ENCODE data around the gene HP. TPM values are rescaled to one million over a fixed set of nuclear protein-coding genes. Genes with fewer than 3 reads are reported as not detected.

Gene HP
- total RNA-seq, 4 donors from 2014 or later: 2.9 to 3.4 TPM; not detected in 2

GRCh38 chr16:72098936-72099335 lies 44.6 kb downstream of the HP start:
- ATAC-seq: no peak
- Histone ChIP-seq H3K36me3 (peaks cover 4 to 81% of the 10 kb centered on the region in 2 donors), H3K27me3 (no peaks in the 10 kb centered on the region), H3K4me1 (peaks cover 0 to 22% (median 12%) of the 10 kb centered on the region in 3 donors), H3K9me3 (no peaks in the 10 kb centered on the region), H3K4me3 (no peak overlapping the region), H3K27ac (no peak overlapping the region)
- WGBS, 2 donors (ENCODE audit: low coverage in 1 of 2): 50% methylated on average over 2 of the region's 15 CpGs; no CpG with 5 or more reads in 1 of the 2 donors
- TF ChIP-seq POLR2AphosphoS5 (IDR thresholded peaks at IDR 0.05) (no peak), CTCF (IDR thresholded peaks at IDR 0.05) (no peak), POLR2A (IDR thresholded peaks at IDR 0.05) (no peak), EP300 (IDR thresholded peaks at IDR 0.05) (no peak)

- Histone ChIP-seq H3K4me3 (no peak overlapping the region), H3K4me1 (peaks cover 0 to 19% (median 10%) of the 10 kb centered on the region in 3 donors), H3K27me3 (no peaks in the 10 kb centered on the region), H3K27ac (no peak overlapping the region), H3K36me3 (peaks cover 4 to 86% of the 10 kb centered on the region in 2 donors), H3K9me3 (no peaks in the 10 kb centered on the region)
- WGBS, 2 donors (ENCODE audit: low coverage in 1 of 2): 15% methylated on average over 2 of the region's 12 CpGs; no CpG with 5 or more reads in 1 of the 2 donors
- TF ChIP-seq EP300 (IDR thresholded peaks at IDR 0.05) (no peak), CTCF (IDR thresholded peaks at IDR 0.05) (peak in 2 of 4 experiments; percentile 8 to 45)
- ATAC-seq: no peak
These were observed 45.1 kb downstream of the HP start for GRCh38 chr16:72099377-72099818.

- no peak for ATAC-seq
- WGBS, 2 donors (ENCODE audit: low coverage in 1 of 2): 85 to 90% methylated on average over 2 to 6 of the region's 10 CpGs
- H3K27ac ChIP-seq: no peak overlapping the region
- H3K36me3 ChIP-seq: peaks cover 4 to 100% of the 10 kb centered on the region in 2 donors
- TF ChIP-seq EP300 (IDR thresholded peaks at IDR 0.05) (no peak), CTCF (IDR thresholded peaks at IDR 0.05) (no peak), POLR2A (IDR thresholded peaks at IDR 0.05) (no peak), POLR2AphosphoS5 (IDR thresholded peaks at IDR 0.05) (no peak)
- H3K27me3 ChIP-seq: no peaks in the 10 kb centered on the region
- no peaks in the 10 kb centered on the region for H3K9me3 ChIP-seq
- H3K4me3 ChIP-seq: no peak overlapping the region
- peaks cover 0 to under 1% (median 0%) of the 10 kb centered on the region in 3 donors for H3K4me1 ChIP-seq
These were observed 46.9 kb downstream of the HP start for GRCh38 chr16:72101195-72101594.

DNA sequence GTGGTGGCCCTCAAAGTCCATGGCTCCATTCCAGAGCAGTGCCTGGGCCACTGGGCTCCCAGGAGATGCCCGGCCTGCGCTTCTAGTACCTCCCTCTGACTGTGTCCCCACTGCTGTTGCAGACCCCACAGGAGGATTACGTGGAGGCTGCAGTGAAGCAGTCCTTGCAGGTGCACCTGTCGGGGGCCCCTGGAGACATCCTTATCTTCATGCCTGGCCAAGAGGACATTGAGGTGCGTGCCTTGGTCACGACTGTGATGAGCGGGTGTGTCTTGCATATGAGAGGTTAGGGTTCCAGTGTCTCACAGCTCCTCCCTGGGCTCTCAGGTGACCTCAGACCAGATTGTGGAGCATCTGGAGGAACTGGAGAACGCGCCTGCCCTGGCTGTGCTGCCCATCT lies 50.6 kb downstream of the HP start:
- H3K4me1 ChIP-seq: no peaks in the 10 kb centered on the region
- no peak overlapping the region for H3K27ac ChIP-seq
- peaks cover 4 to 100% of the 10 kb centered on the region in 2 donors for H3K36me3 ChIP-seq
- no peaks in the 10 kb centered on the region for H3K9me3 ChIP-seq
- ATAC-seq: no peak
- no peak for TF ChIP-seq POLR2A (IDR thresholded peaks at IDR 0.05)
- H3K27me3 ChIP-seq: no peaks in the 10 kb centered on the region
- 100% methylated on average over 2 of the region's 9 CpGs; no CpG with 5 or more reads in 1 of the 2 donors for WGBS, 2 donors (ENCODE audit: low coverage in 1 of 2)
- no peak overlapping the region for H3K4me3 ChIP-seq

DNA sequence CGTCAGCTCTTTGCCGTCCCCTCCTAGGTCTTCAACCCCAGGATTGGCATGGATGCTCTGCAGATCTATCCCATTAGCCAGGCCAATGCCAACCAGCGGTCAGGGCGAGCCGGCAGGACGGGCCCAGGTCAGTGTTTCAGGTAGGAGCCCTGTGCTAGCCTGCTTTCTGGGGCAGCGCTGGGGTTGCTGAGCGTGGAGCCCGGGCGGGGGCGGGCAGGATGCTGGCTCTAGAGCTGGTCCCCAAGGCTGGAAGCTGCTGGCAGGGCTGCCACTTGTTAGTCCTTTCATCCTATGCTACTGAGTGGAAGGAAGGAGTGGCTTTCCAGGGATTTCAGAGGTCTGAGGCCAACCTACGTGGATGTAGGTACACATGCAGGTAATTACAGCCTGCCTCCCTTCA lies 51.7 kb downstream of the HP start:
- Histone ChIP-seq H3K9me3 (no peaks in the 10 kb centered on the region), H3K4me3 (no peak overlapping the region), H3K27ac (no peak overlapping the region), H3K27me3 (no peaks in the 10 kb centered on the region), H3K4me1 (no peaks in the 10 kb centered on the region), H3K36me3 (peaks cover 4 to 100% of the 10 kb centered on the region in 2 donors)
- TF ChIP-seq EP300 (IDR thresholded peaks at IDR 0.05) (no peak), POLR2A (IDR thresholded peaks at IDR 0.05) (no peak), POLR2AphosphoS5 (IDR thresholded peaks at IDR 0.05) (no peak), CTCF (IDR thresholded peaks at IDR 0.05) (no peak)
- WGBS, 2 donors (ENCODE audit: low coverage in 1 of 2): 70 to 82% methylated on average over 2 to 4 of the region's 12 CpGs
- no peak for ATAC-seq
